Activated CD8-positive, alpha-beta T cell treated with anti-CD3 and anti-CD28 coated beads for 36 hours (primary cell): ENCODE measurements around the gene UNG. TPM values are rescaled to one million over a fixed set of nuclear protein-coding genes. Genes with fewer than 3 reads are reported as not detected.

Experiments used
- ATAC-seq: fragments of 200-7000 bp; cut with Tn5 transposase; one replicate; pipeline ENCODE4 v1.10.0; 2021; ENCODE audit warnings: mild to moderate bottlenecking, moderate library complexity
- CTCF ChIA-PET: fragments of 350-600 bp; sonication (Branson Sonifier 250); formaldehyde crosslinking; loops from one replicate; lab custom pipeline; 2021; ENCODE audit warnings: antibody characterized with exemption; lab: Charles Lee
- POLR2A ChIA-PET: fragments of 350-600 bp; sonication (Branson Sonifier 250); formaldehyde crosslinking; loops from one replicate; lab custom pipeline; 2021; ENCODE audit warnings: antibody characterized with exemption; lab: Charles Lee
- DNase-seq: peaks from one replicate; pipeline ENCODE4 v3.0.0-alpha.2; 2020
- H3K27ac Mint-ChIP-seq: one replicate; pipeline ENCODE4 v1.8.0; 2021; ENCODE audit warnings: mild to moderate bottlenecking, mixed read lengths
- H3K27me3 Mint-ChIP-seq: one replicate; pipeline ENCODE4 v1.8.0; 2021; ENCODE audit warnings: mixed read lengths
- H3K36me3 Mint-ChIP-seq: one replicate; pipeline ENCODE4 v1.8.0; 2021; ENCODE audit warnings: low read depth, mixed read lengths
- H3K4me1 Mint-ChIP-seq: one replicate; pipeline ENCODE4 v1.8.0; 2021; ENCODE audit warnings: low read depth, mixed read lengths
- H3K4me3 Mint-ChIP-seq: one replicate; pipeline ENCODE4 v1.8.0; 2021; ENCODE audit warnings: mild to moderate bottlenecking, moderate library complexity, mixed read lengths
- H3K9me3 Mint-ChIP-seq: one replicate; pipeline ENCODE4 v1.8.0; 2021; ENCODE audit warnings: mixed read lengths
- CTCF ChIP-seq: fragments of 200-600 bp; IDR thresholded peaks from one replicate; pipeline ENCODE4 v1.8.0; 2022; ENCODE audit warnings: antibody characterized with exemption, mild to moderate bottlenecking
- intact Hi-C: fragments of 100-400 bp; cut with micrococcal nuclease; formaldehyde crosslinking; loops from one replicate; pipeline ENCODE4 v1.10.0; 2022
- total RNA-seq, 2 experiments: library from RNA; stranded (reverse); gene quantifications; one replicate each; pipeline ENCODE4 v1.2.3, GENCODE V29; 2021

UNG gene
- total RNA-seq, 2 experiments from 2014 or later, result 86.4 to 93.3 TPM

GRCh38 chr12:109120095-109120494, 22.7 kb downstream of the UNG start:
- ChIA-PET POLR2A (interaction anchor here (0.9 to 1.1 kb wide), 2 partner anchors 10 to 21 kb away, joined by 3 to 5 read pairs; no protein-coding TSS in a partner anchor), CTCF (interaction anchor here (0.7 to 2.0 kb wide), 4 partner anchors 8 to 274 kb away, joined by 3 to 11 read pairs (median 3); no protein-coding TSS in a partner anchor)
- DNase-seq, result no peak
- Mint-ChIP-seq H3K4me3 (no peak overlapping the region), H3K27ac (no peak overlapping the region), H3K4me1 (peaks cover 7% of the 10 kb centered on the region), H3K27me3 (no peaks in the 10 kb centered on the region), H3K36me3 (no peaks in the 10 kb centered on the region), H3K9me3 (no peaks in the 10 kb centered on the region)
- no peak for TF ChIP-seq CTCF
- no peak for ATAC-seq
- intact Hi-C loops, result no loop called here

GRCh38 chr12:109120557-109120956, 23.2 kb downstream of the UNG start:
- DNase-seq (no peak), ATAC-seq (no peak)
- H3K27ac Mint-ChIP-seq, result no peak overlapping the region
- H3K4me3 Mint-ChIP-seq, result no peak overlapping the region
- H3K9me3 Mint-ChIP-seq, result no peaks in the 10 kb centered on the region
- peaks cover 4% of the 10 kb centered on the region for H3K4me1 Mint-ChIP-seq
- H3K36me3 Mint-ChIP-seq, result no peaks in the 10 kb centered on the region
- CTCF ChIA-PET, result interaction anchor here (0.7 to 2.0 kb wide), 4 partner anchors 9 to 274 kb away, joined by 3 to 11 read pairs (median 3); no protein-coding TSS in a partner anchor
- TF ChIP-seq CTCF, result no peak
- intact Hi-C loops, result no loop called here
- POLR2A ChIA-PET, result no interaction called here
- H3K27me3 Mint-ChIP-seq, result no peaks in the 10 kb centered on the region

- Mint-ChIP-seq H3K27ac (no peak overlapping the region), H3K4me1 (no peaks in the 10 kb centered on the region), H3K4me3 (no peak overlapping the region), H3K9me3 (no peaks in the 10 kb centered on the region), H3K27me3 (no peaks in the 10 kb centered on the region), H3K36me3 (no peaks in the 10 kb centered on the region)
- ChIA-PET POLR2A (no interaction called here), CTCF (interaction anchor here (1.7 to 2.0 kb wide), 2 partner anchors 9 to 273 kb away, joined by 3 to 11 read pairs; no protein-coding TSS in a partner anchor)
- no peak for TF ChIP-seq CTCF
- DNase-seq (no peak), ATAC-seq (no peak)
- intact Hi-C loops, result no loop called here
These were observed 24.0 kb downstream of the UNG start for GRCh38 chr12:109121346-109121880.

GRCh38 chr12:109124878-109125648, 27.7 kb downstream of the UNG start:
- H3K4me1 Mint-ChIP-seq, result no peaks in the 10 kb centered on the region
- H3K4me3 Mint-ChIP-seq, result no peak overlapping the region
- no peak overlapping the region for H3K27ac Mint-ChIP-seq
- TF ChIP-seq CTCF, result no peak
- intact Hi-C loops, result no loop called here
- H3K27me3 Mint-ChIP-seq, result no peaks in the 10 kb centered on the region
- ChIA-PET POLR2A (no interaction called here), CTCF (interaction anchor here (1.0 kb wide), 1 partner anchor 13 kb away, joined by 4 read pairs; no protein-coding TSS in a partner anchor)
- ATAC-seq, result no peak
- no peak for DNase-seq
- H3K9me3 Mint-ChIP-seq, result no peaks in the 10 kb centered on the region
- H3K36me3 Mint-ChIP-seq, result no peaks in the 10 kb centered on the region

- intact Hi-C loops, result no loop called here
- CTCF ChIA-PET, result interaction anchor here (2.3 kb wide), 1 partner anchor 14 kb away, joined by 11 read pairs; no protein-coding TSS in a partner anchor
- Mint-ChIP-seq H3K27ac (no peak overlapping the region), H3K4me3 (no peak overlapping the region), H3K27me3 (no peaks in the 10 kb centered on the region), H3K4me1 (no peaks in the 10 kb centered on the region), H3K9me3 (no peaks in the 10 kb centered on the region), H3K36me3 (no peaks in the 10 kb centered on the region)
- no peak for DNase-seq
- POLR2A ChIA-PET, result no interaction called here
- ATAC-seq, result no peak
- TF ChIP-seq CTCF, result no peak
These were observed 28.4 kb downstream of the UNG start for GRCh38 chr12:109125791-109126190.
